Testis (tissue), 3 donors: ENCODE measurements around the gene ACAD9. TPM values are rescaled to one million over a fixed set of nuclear protein-coding genes. Genes with fewer than 3 reads are reported as not detected.

ENCODE experiments used
- DNase-seq: peaks from one replicate; pipeline ENCODE4 v3.0.0-alpha.2; 2019
- H3K27ac ChIP-seq, 2 donors: fragments of 200-600 bp; sonication (generic); one replicate each; pipeline ENCODE4 v1.5.1; 2019
- H3K27me3 ChIP-seq: fragments of 200-600 bp; sonication (generic); one replicate; pipeline ENCODE4 v1.5.1; 2019
- H3K36me3 ChIP-seq: fragments of 200-600 bp; sonication (generic); one replicate; pipeline ENCODE4 v1.5.1; 2017; ENCODE audit warnings: low read depth; ENCODE audit errors: missing control alignments
- H3K4me1 ChIP-seq: fragments of 200-600 bp; sonication (generic); one replicate; pipeline ENCODE4 v1.5.1; 2019
- H3K4me3 ChIP-seq, 2 donors: fragments of 200-600 bp; sonication (generic); one replicate each; pipeline ENCODE4 v1.5.1; 2017 to 2019
- H3K9me3 ChIP-seq: fragments of 200-600 bp; sonication (generic); one replicate; pipeline ENCODE4 v1.5.1; 2017
- POLR2A ChIP-seq: fragments of 450-650 bp; IDR thresholded peaks from one replicate; pipeline ENCODE4 v1.6.1; 2017; ENCODE audit warnings: antibody characterized with exemption, mild to moderate bottlenecking, moderate library complexity
- WGBS, 2 donors: methylation state at CpG; one replicate each; pipeline ENCODE4 v1.1.5; 2018; 5-methylcytosine and 5-hydroxymethylcytosine counted together
- intact Hi-C: fragments of 100-400 bp; cut with DNase I; formaldehyde crosslinking; loops from one replicate; pipeline ENCODE4 v1.15.1; 2023; ENCODE audit warnings: low total_unique reads
- polyA plus RNA-seq: library from polyadenylated mRNA; stranded (reverse); fragments of 350-450 nt; fragmentation: Illumina TruSeq; extraction: RNeasy Lipid Tissue Mini Kit (QIAGEN cat#74804); gene quantifications from one replicate; pipeline ENCODE4 v1.2.3, GENCODE V29; 2014; ENCODE audit warnings: low read depth, low replicate concordance; ENCODE audit not compliant: insufficient read depth
- total RNA-seq, 2 donors: library from RNA; depleted of rRNA; stranded (reverse); fragments of >200 nt; gene quantifications; one replicate each; pipeline ENCODE4 v1.2.3, GENCODE V29; 2016
- TF ChIP-seq, protein P1 (sequence below), 3 experiments: fragments of 450-650 bp in 2 of 3; fragments of 200-600 bp in 1 of 3; sonication (generic) in 1 of 3; IDR thresholded peaks; one replicate each; pipeline ENCODE4 v1.5.1; 2016 to 2019; ENCODE audit warnings: antibody characterized with exemption in 3 of 3, mild to moderate bottlenecking in 2 of 3, moderate library complexity in 1 of 3

ACAD9 gene
- total and polyA plus RNA-seq, 3 donors from 2014 or later = 49.5 to 80.6 (median 80.4) TPM

DNA sequence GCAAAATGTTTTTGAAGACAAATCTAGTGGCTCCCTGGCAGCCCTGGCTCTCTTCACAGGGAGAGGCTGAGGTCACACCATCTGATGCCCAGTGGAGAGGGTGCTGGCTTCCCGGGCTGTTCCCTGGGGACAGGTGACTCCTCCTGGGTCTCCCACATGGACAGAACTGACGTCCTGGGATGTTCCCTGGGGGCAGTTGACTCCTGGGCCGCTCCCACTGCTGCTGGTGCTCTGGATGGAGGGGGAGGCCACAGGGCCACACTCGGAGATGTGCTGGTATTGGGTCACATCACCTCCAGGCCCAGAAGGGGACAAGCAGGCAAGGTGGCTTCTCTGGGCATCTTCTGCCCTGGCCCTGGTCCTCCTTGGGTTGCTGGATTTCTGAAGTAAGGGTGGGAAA lies 27.8 kb upstream of the ACAD9 start:
- H3K36me3 ChIP-seq = no peaks in the 10 kb centered on the region
- TF ChIP-seq, protein P1, sequence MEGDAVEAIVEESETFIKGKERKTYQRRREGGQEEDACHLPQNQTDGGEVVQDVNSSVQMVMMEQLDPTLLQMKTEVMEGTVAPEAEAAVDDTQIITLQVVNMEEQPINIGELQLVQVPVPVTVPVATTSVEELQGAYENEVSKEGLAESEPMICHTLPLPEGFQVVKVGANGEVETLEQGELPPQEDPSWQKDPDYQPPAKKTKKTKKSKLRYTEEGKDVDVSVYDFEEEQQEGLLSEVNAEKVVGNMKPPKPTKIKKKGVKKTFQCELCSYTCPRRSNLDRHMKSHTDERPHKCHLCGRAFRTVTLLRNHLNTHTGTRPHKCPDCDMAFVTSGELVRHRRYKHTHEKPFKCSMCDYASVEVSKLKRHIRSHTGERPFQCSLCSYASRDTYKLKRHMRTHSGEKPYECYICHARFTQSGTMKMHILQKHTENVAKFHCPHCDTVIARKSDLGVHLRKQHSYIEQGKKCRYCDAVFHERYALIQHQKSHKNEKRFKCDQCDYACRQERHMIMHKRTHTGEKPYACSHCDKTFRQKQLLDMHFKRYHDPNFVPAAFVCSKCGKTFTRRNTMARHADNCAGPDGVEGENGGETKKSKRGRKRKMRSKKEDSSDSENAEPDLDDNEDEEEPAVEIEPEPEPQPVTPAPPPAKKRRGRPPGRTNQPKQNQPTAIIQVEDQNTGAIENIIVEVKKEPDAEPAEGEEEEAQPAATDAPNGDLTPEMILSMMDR (IDR thresholded peaks at IDR 0.05) = no peak
- no peak for TF ChIP-seq POLR2A
- intact Hi-C loops = no loop called here
- H3K9me3 ChIP-seq = no peaks in the 10 kb centered on the region
- H3K27me3 ChIP-seq = no peaks in the 10 kb centered on the region
- H3K4me3 ChIP-seq = no peak overlapping the region
- H3K27ac ChIP-seq = no peak overlapping the region
- H3K4me1 ChIP-seq = peaks cover under 1% of the 10 kb centered on the region
- WGBS, 2 donors = 63% methylated on average over 4 of the region's 4 CpGs; no CpG with 5 or more reads in 1 of the 2 donors
- no peak for DNase-seq

DNA sequence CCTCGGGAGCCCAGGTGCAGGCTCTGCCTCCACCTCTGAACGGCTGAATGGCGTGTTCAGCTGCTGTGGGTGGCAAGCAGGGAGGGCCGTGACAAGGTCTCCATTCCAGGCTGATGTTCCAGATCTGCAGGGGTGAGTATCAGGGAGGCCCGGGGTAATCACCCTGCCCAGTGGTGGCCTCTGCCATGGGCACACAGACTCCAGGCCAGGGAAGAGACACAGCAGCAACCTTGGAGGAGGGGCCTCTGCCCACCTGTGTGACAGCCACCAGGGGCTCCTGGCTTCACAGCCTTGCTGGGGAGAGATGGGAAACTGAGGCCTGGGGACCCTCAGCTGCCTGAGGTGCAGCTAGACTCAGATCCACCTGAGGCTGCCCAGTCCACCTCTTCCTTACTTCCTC lies 25.6 kb upstream of the ACAD9 start:
- 89 to 100% methylated on average over 4 to 5 of the region's 5 CpGs for WGBS, 2 donors
- intact Hi-C loops = no loop called here

DNA sequence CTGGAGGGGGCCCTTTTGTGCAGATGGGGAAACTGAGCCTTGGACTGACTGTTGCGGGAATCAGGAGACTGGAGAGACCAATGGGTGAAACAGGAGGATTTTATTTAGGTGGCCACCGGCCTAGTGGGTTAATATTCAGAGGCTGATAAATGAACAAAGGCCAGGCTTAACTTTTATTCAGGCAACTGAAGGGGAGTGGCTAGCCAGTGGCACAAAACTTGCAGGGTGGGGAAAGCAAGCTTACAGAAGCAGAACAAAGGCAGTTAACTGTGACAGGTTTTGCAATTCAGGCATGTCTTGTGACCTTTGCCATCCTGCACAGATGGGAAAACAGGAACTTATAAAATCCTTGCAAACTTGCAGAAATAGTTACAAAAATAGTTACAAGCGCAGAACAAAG lies 24.9 kb upstream of the ACAD9 start:
- Histone ChIP-seq H3K4me3 (no peak overlapping the region), H3K27me3 (no peaks in the 10 kb centered on the region), H3K27ac (peak overlapping the region; percentile 16 to 63), H3K4me1 (no peaks in the 10 kb centered on the region), H3K36me3 (no peaks in the 10 kb centered on the region), H3K9me3 (no peaks in the 10 kb centered on the region)
- 64 to 81% methylated on average over 3 of the region's 3 CpGs for WGBS, 2 donors
- peak; percentile 50 for DNase-seq
- no peak for TF ChIP-seq POLR2A
- TF ChIP-seq, protein P1 (IDR thresholded peaks at IDR 0.05) = no peak
- intact Hi-C loops = no loop called here

More for the DNA sequence above, 25.6 kb upstream of the ACAD9 start:
- no peaks in the 10 kb centered on the region for H3K36me3 ChIP-seq
- H3K4me3 ChIP-seq = no peak overlapping the region
- H3K27me3 ChIP-seq = no peaks in the 10 kb centered on the region
- no peak for TF ChIP-seq POLR2A
- TF ChIP-seq, protein P1 (IDR thresholded peaks at IDR 0.05) = no peak
- peak overlapping the region; percentile 16 to 63 for H3K27ac ChIP-seq
- H3K4me1 ChIP-seq = no peaks in the 10 kb centered on the region
- no peak for DNase-seq
- H3K9me3 ChIP-seq = no peaks in the 10 kb centered on the region

DNA sequence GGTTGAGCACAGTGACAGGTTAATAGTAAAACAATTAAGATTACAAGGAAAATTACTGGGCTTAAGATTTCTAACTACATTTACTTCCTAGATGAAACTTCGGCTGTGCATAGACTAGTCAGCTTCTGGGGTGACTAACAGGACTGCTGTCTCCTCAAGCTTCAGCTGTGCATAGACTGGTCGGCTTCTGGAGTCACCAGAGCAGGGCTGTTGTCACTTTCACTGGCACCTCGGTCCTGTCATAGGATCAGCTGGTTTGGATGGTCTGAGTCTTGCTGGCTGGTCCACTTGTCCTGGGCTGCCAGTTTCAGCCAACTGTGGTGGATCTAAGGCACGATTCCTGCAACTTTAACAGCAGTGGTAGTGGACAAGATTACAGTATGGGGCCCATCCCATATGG lies 23.9 kb upstream of the ACAD9 start:
- H3K36me3 ChIP-seq = no peaks in the 10 kb centered on the region
- H3K27me3 ChIP-seq = no peaks in the 10 kb centered on the region
- intact Hi-C loops = no loop called here
- H3K27ac ChIP-seq = peak overlapping the region in 1 of 2 donors; percentile 8
- DNase-seq = no peak
- H3K4me3 ChIP-seq = no peak overlapping the region
- H3K4me1 ChIP-seq = no peaks in the 10 kb centered on the region
- WGBS, 2 donors = 70 to 76% methylated on average over 4 of the region's 4 CpGs
- no peaks in the 10 kb centered on the region for H3K9me3 ChIP-seq
- TF ChIP-seq, protein P1 (IDR thresholded peaks at IDR 0.05) = no peak
- no peak for TF ChIP-seq POLR2A

DNA sequence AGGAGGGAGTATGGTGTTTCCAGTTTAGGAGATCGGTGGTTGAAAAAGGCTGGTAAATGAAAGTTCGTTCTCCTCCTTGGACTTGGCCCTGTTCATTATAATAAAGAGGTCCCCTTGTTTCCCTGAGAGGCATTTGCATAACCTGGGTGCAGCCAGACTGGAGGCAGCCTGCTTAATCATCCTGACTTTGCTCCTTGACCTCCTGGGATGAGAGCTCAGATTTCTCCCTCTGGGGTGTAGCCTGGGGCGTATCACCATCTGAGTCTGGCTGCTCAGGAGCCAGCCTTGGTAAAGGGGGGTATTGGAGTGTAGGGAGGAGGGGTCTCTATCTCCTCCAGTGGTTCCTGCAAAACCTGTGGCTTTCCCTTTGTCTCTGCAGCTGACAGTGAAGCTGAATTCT lies 21.3 kb upstream of the ACAD9 start:
- intact Hi-C loops = no loop called here
- Histone ChIP-seq H3K4me3 (no peak overlapping the region), H3K27ac (peak overlapping the region in 1 of 2 donors; percentile 8), H3K36me3 (no peaks in the 10 kb centered on the region), H3K9me3 (no peaks in the 10 kb centered on the region), H3K4me1 (no peaks in the 10 kb centered on the region), H3K27me3 (no peaks in the 10 kb centered on the region)
- 88 to 96% methylated on average over 3 of the region's 3 CpGs for WGBS, 2 donors
- no peak for DNase-seq
- TF ChIP-seq, protein P1 (IDR thresholded peaks at IDR 0.05) = no peak
- TF ChIP-seq POLR2A = no peak
